Fibroblast of peridontal ligament (primary cell): ENCODE measurements around the gene PAX5.

Source experiments
- DNase-seq: peaks from one replicate; pipeline ENCODE4 v3.0.0-alpha.2; 2010; ENCODE audit errors: extremely low read depth

PAX5 gene

DNA sequence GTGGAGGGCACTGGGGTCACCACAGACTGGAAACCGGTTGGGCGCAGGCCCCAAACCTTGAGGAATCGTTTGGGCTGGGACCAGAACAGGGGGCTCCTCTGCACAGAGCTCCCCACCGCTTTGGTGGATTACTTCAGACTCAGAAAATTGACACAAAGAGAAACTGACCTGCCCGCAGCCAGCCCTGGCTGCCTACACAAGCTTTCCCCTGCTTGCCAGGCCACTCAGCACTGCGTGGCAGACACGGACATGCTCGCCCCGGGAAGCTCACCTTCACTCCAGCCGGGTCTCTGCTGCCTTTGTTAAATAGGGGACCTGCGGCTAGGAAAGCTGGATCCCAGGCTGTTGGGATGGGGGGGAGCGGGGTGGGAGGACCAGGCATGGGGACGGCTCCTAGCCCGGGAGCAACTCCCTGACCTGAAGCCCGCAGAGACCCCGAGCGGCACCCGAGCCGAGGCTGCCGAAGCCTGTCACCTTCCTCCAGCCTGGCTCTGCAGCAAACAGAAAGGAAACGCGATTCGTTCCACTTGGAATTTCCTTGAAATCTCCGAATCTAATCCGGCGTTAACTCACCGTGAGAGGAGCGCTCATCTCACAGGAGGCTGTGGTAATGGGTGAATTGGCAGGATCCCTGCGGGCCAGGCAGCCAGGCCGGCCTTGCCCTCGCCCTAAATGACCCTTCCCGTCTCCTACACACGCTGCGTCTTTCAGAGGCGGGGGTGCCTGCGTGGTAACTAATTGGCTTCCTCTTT lies 8.8 kb downstream of the PAX5 start:
- DNase-seq = no peak

DNA sequence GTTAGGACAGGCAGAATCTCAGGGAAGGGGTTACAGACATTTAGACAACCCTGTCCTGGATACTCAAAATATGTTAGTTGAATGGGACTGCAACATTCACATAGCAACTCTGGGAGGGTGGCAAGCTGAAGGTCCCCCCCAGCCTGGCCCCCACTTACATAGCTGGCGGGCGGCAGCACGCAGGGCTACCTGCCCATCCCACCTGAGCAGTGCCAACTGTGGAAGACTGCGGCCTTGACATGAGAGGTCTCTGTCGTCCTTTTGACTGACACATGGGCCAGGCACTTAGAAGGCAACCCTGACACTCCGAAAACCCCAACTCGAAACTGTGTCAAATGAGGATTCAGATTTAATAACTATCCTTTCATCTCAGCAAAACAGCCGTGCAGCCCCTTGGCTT lies 16.5 kb downstream of the PAX5 start:
- DNase-seq = no peak

DNA sequence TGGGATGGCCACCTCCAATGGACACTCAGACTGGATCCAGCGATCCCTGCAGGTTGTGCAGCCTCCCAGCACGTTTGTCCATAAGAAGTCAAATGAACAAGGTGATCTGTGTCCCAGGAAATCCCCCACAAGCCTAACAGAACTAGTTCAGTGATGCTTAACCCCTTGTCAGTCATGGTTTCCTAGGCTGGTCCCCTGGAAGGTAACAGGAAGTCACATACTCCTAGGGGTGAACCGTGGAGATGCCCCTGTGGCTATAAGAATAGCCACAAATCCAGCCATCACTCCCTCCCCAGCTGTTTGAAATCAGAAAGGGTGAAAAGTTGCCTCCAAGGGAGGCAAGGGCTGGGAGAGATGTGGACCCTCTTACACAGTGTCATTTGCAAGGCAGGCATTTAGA lies 22.5 kb downstream of the PAX5 start:
- no peak for DNase-seq

- no peak for DNase-seq
Observed at GRCh38 chr9:37010976-37011375, 23.1 kb downstream of the PAX5 start.

GRCh38 chr9:37010180-37010579 lies 23.9 kb downstream of the PAX5 start:
- no peak for DNase-seq

DNA sequence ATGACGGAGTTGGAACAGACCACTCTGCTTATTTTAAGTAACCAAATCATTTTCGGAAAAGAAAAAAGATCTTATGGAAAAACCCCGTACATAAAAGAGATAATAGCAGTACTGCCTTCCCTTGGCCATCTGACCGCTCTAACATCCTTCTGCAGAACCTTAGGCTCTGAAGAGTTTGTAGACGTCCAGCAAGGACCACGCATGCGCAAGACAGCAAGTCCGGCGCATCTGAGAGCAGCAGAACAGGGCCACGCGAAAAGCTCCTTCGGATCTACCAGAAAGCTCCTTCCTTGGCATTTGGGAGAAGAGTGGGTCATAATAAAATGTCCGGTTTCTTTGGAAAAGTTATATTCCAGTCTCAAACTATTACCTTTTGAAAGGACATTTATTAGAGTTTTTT lies 26.8 kb downstream of the PAX5 start:
- DNase-seq = no peak

DNA sequence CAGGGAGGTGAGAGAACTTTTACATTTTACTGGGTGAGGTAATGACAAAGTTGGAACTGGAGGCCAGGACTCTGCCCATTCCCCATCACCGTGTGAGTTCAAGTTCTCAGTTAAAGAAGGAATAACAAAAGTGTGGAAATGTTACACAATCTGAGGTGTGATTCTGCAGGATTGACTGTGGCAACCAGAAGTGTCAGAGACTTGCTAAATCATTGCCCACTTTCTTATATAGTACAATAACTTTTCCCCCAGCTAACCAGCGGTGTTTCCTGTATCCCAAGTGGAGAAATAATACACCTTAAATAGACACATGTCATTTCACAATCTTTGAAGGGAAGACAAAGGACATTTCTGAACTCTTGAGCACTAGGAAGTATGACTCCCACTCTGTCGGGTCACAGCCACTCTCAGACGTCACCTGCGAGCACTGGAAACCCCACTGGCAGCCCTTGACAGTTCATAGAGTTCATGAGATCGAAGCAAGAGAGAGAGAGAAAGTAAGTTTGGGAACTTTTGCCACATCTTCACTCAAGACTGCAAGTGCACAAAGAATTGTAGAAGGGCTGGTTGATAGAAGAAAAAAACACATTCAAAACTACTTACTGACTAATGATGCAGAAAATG lies 28.4 kb downstream of the PAX5 start:
- DNase-seq = no peak

- DNase-seq = no peak
Observed at GRCh38 chr9:37004424-37004935, 29.6 kb downstream of the PAX5 start.

GRCh38 chr9:37002413-37003217 lies 31.5 kb downstream of the PAX5 start:
- DNase-seq = no peak

DNA sequence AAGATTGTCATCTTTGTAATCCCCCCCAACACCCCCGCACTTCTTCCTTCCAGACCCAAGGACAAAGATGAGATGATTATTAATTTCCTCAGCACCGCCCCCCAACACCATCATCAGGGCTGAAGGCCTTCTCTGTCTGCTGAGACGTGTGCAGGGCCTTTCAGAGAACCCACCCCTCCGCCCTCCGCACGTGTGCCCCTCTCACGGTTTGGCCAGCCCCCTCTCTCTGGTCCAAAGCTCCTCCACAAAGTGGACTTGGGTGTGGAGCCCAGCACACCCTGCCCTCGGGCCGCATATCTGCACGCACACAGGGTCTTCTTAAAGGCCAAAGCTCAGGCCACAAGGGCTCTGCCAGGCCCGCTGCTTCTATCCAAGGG lies 32.0 kb downstream of the PAX5 start:
- DNase-seq = no peak

DNA sequence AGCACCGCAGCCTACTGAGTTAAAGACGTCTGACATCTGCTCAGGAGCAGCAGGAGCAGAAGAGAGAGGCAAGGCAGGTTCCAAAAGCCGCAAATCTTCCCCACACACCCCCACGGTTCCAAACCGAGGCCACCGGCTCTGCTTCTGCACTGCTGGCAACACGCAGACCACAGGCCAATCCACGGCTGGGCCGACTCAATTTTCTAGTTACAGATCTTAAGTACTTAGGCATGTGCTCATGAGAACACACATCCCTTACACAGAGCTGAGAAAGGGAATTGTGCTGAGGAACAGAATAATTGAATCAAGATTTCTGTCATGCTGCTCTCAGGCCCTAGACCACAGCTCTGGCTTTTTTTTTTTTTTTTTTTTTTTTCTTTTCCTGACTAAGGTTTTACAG lies 32.6 kb downstream of the PAX5 start:
- DNase-seq = peak; percentile 10

DNA sequence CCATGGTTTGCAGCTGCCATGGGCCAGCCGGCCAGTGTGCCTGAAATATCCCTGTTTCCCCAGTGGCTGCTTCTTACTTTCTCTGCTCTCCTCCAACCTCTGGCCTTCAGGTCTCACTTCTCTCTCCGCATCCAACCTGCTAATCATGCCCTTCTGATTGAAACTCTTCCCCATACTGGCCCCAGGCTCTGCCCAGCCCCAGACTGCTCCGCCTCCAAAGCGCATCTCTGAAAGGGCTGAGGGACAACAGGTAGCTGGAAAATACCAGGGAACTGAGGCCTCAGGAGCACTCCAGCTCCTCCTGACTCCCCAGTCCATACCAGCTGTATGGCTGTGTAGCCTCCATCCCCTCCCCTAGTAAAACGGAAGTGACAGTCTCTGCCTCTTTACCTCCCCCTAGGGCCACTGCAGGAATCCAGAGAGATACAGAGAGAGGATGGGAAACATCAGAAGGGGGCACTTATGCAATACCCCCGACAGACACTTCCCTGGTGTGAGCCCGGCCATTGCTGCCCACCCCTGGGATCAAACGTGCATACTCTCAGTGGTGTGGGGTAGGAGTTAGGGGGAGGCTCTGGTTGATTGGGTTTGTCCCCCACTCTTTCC lies 34.2 kb downstream of the PAX5 start:
- DNase-seq = no peak

DNA sequence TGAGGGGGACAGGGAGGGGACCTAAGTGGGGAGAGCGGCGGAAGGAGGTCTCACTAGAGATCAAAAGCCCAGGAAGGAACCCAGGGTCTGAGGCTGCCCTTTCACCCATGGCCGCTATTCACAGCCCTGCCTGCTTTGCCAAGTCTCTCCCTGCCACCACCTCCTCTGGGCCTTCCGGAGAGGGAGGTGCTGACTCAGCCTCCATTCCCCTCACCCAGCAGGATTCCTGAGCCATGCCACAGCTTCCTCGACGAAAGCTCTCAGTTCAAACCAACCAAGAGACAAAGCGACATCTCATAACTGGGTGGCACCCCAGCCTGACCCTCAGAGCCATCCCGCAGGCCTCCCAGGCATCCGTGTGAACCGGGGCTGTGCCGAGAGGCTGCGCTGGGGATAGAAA lies 36.7 kb downstream of the PAX5 start:
- no peak for DNase-seq

GRCh38 chr9:36996706-36997086 lies 37.4 kb downstream of the PAX5 start:
- no peak for DNase-seq

DNA sequence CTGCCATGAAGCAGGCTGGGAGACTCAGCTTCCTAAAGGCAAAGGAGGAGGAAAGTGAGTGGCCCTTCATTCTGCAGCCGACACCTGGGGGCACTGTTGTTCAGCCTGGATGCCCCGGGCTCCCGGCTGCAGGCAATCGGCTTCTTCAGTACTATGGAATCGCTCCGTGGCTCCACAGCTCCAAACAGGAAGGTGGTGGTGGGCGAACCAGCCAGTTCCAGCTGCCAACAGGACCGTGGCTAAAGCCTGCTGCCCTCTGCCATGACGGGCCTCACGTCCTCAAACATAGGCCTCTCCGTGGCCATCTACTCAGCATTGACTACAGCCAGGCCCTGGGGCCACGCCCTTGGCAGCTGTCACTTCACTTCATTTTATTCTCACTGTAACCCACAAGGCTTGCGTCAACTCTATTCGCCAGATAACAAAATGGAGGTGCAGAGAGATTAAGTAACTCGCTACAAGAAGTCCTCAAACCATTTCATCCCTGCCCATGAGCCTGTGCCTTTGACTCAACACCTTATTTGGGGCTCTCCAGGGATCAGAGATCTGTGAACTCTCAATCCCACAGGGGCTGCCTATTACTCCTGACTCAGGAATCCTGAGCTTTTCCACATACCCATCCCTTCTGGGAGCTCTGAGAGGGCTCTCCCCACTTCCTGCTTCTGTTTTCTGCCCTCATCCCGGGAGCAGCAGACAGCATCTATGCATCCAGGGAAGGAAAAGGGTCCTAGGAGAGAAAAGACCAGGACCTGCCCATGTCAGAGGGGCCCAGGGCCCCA lies 38.0 kb downstream of the PAX5 start:
- DNase-seq = peak; percentile 15

DNA sequence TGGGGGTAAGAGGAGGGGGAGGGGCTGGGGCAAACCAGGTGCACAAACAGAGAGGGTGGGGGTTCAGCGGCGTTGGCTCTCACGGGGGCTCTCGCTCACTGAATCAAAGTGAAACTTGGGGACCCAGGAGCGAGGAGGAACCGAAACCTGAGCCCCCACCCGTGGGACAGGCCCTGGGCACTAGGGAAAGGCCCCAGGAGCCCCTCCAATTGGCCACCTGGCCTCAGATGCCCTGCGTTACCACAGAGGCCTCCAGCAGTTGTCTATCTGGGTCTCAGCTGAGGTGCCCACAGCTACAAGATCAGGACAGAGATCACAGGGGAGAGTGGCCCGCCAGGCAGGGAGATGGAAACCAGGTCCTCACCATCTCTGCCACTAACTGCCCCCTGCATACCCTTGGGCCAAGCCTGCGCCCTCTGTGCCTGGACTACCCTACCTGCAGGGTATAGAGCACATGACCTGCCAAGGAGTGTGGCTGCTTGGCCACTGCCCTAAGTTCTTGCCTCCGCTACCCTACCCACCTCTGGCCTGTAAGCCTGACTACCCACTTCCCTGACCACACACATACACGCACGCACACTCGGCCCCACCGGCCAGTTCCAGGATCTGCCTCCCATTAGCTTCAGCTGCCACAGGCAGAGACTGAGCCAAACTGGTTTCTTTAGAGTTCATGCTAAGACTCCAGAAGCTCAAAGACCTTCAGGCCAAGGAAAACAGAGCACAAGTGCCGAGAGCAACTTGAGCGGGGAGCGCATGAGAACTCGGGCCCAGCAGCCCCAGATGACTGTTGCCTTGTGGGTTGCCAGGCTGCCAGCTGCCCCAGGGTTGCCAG lies 39.9 kb downstream of the PAX5 start:
- no peak for DNase-seq

DNA sequence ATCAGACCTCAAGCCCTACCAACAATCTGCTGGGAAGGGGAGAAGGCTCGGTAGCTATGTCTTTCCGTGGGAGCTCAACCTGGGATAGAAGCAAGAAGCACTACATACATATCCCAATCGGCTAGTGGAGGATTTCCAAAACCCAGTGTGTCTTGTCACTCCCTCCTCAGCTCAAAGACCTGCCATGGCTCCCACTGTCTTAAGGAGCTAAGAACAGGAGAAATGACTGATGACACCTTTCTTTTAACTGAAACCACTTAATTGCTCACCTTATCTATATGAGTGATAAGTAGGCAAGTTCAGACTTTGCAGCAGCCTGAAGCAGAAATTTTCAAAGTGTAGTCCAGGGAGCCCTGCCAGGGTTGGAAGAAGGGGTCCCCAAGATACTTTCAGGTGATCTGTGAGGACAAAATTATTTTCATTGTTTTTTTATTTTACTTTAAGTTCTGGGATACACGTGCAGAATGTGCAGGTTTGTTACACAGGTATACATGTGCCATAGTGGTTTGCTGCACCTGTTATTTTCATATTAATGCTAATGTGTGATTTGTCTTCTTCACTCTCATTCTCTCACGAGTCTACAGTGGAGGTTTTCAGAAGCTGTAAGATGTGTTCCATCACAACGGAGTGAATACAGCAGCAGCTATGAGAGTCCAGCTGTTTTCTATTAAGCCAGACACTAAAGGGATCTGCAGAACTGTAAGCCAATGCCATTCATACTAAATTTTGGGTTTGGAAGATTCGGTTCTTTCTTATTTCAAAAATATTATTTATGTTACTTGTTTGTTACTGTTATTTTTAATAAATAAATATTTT lies 41.4 kb downstream of the PAX5 start:
- peak; percentile 55 for DNase-seq

DNA sequence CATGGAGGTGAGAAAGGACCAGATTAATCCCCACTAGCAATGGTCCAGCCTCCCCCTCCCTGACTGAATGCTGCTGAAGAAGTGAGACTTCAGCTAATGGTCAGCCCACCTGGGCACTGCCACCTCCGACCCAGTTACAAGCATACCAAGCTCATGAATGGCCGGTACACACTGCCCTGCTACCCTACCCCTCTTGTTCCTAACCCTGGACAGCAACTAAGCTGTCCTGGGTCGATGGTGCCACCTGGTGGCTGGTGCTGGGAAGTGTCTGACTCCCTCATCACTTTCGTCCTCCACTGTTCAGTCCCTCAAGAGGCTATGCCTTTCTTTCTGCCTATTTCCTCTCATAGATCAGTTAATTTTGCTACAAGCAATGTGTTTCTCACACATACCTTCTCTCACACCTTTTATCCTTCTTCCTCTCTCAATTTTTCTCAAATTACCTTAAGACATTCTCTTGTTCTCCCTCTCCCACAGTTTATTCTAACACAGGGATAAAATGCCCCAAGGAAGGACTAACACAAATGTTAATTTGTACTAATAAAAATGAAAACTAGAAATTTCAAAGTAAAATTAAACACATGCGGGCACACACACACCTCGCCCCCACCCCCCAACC lies 42.4 kb downstream of the PAX5 start:
- no peak for DNase-seq

GRCh38 chr9:36988848-36989247 lies 45.2 kb downstream of the PAX5 start:
- no peak for DNase-seq
